Uterus (tissue), 2 donors: ENCODE measurements around the gene CDC42EP5.

Source experiments
- POLR2A ChIP-seq, 2 donors: fragments of 450-650 bp; IDR thresholded peaks; one replicate each; pipeline ENCODE4 v1.6.1; 2016; ENCODE audit warnings: antibody characterized with exemption in 2 of 2, mild to moderate bottlenecking in 1 of 2, moderate library complexity in 1 of 2
- TF ChIP-seq, protein P1 (sequence below), 4 experiments: fragments of 200-600 bp in 2 of 4; fragments of 450-650 bp in 2 of 4; sonication (generic) in 2 of 4; IDR thresholded peaks; one replicate each; pipeline ENCODE4 v1.5.1; 2016 to 2019; ENCODE audit warnings: antibody characterized with exemption in 4 of 4, mild to moderate bottlenecking in 2 of 4, moderate library complexity in 1 of 4

DNA sequence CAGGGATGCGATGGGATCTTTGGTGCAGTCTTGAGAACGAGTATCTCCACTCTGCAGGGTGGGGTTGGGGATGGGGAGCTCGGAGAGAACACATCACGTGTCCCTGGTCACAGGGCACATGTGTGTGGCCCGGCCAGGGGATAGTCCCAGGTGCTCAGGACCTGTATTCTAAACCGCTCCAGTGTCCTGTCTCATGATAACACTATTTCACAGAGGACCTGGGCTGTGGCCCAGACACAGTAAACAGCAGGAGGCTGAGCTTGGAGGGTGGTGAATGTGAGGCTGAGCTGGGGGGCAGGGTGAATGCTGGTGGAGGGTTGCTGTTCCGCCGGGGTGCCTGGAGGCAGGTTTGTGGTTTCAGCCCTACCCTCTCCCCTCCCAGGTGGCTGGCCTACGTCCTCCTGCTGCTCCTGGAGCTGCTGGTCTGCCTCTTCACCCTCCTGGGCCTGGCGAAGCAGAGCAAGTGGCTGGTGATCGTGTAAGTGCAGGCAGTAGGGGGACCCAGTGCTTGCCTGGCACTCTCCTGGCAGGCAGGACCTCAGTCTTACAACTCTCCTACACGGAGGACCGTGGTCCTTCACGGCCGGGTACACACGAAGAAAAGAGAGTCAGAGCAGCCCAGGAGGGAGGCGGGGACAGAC lies 46.7 kb downstream of the CDC42EP5 start:
- TF ChIP-seq, protein P1, sequence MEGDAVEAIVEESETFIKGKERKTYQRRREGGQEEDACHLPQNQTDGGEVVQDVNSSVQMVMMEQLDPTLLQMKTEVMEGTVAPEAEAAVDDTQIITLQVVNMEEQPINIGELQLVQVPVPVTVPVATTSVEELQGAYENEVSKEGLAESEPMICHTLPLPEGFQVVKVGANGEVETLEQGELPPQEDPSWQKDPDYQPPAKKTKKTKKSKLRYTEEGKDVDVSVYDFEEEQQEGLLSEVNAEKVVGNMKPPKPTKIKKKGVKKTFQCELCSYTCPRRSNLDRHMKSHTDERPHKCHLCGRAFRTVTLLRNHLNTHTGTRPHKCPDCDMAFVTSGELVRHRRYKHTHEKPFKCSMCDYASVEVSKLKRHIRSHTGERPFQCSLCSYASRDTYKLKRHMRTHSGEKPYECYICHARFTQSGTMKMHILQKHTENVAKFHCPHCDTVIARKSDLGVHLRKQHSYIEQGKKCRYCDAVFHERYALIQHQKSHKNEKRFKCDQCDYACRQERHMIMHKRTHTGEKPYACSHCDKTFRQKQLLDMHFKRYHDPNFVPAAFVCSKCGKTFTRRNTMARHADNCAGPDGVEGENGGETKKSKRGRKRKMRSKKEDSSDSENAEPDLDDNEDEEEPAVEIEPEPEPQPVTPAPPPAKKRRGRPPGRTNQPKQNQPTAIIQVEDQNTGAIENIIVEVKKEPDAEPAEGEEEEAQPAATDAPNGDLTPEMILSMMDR (IDR thresholded peaks at IDR 0.05) = no peak
- no peak for TF ChIP-seq POLR2A (IDR thresholded peaks at IDR 0.05)
